Stimulated activated CD4-positive, alpha-beta T cell treated with anti-CD3 and anti-CD28 coated beads, TNF-alpha, amount 100 ng/mL, for 1 hour (primary cell): ENCODE data around the gene KDM8.

Experiments
- DNase-seq, 3 donors: peaks; one replicate each; pipeline ENCODE4 v3.0.0-alpha.2; 2020; ENCODE audit warnings: low read depth in 3 of 3, low spot score in 1 of 3

The KDM8 gene

GRCh38 chr16:27267037-27267677, 63.8 kb downstream of the KDM8 start:
- DNase-seq = no peak

GRCh38 chr16:27268376-27269299, 65.3 kb downstream of the KDM8 start, which contains the start of gene NSMCE1:
NSMCE1 (minus strand) TSS chr16:27268772; CDS start chr16:27257570, 11,202 bp downstream.
- DNase-seq = peak; percentile 90 to 97 (median 92)

GRCh38 chr16:27269300-27270150, 66.2 kb downstream of the KDM8 start:
- no peak for DNase-seq

GRCh38 chr16:27270349-27270748, 67.0 kb downstream of the KDM8 start:
- DNase-seq = no peak
